K562 (cell line): ENCODE measurements around the gene CCDC175. TPM values are rescaled to one million over a fixed set of nuclear protein-coding genes. Genes with fewer than 3 reads are reported as not detected.
A peak's percentile ranks its signal among the peaks of the same experiment; 100 is the strongest.

Experiments used
- HOXB6 ChIP-seq: fragments of 250-450 bp; sonication (Bioruptor Pico); IDR thresholded peaks from 2 replicates; pipeline ENCODE4 v1.5.1; 2022; ENCODE audit warnings: mild to moderate bottlenecking, borderline replicate concordance
- KDM5B ChIP-seq: fragments of 200-600 bp; sonication (generic); IDR thresholded peaks from 2 replicates; pipeline ENCODE4 v1.6.1; 2012; ENCODE audit warnings: low read depth, mild to moderate bottlenecking, moderate library complexity, low read length, control low read depth, inconsistent platforms; ENCODE audit not compliant: insufficient replicate concordance
- MBD2 ChIP-seq: sonication (generic); IDR thresholded peaks from 2 replicates; pipeline ENCODE4 v1.6.1; 2016; ENCODE audit warnings: low read depth, borderline replicate concordance
- MYC ChIP-seq, 2 experiments: fragments of 250-450 bp in 1 of 2; sonication (Bioruptor Pico) in 1 of 2; IDR thresholded peaks; 2 replicates each; pipeline versions ENCODE4 v1.5.1 to v1.6.1; 2012 to 2021; ENCODE audit warnings: low read depth in 2 of 2, borderline replicate concordance in 1 of 2, improper control_type of control experiment in 1 of 2, low read length in 1 of 2, mild to moderate bottlenecking in 1 of 2, moderate library complexity in 1 of 2
- POLR2AphosphoS5 ChIP-seq: IDR thresholded peaks from 2 replicates; pipeline ENCODE4 v1.6.1; 2011; ENCODE audit warnings: mild to moderate bottlenecking, low read depth, low read length, moderate library complexity; ENCODE audit not compliant: control insufficient read depth, insufficient read depth
- TAF9B ChIP-seq: fragments of 450-650 bp; IDR thresholded peaks from 2 replicates; pipeline ENCODE4 v1.6.1; 2018; ENCODE audit warnings: mild to moderate bottlenecking; ENCODE audit not compliant: partially characterized antibody
- ZBTB7A ChIP-seq: IDR thresholded peaks from 2 replicates; pipeline ENCODE4 v1.6.1; 2011; ENCODE audit warnings: low read depth, mild to moderate bottlenecking, low read length, moderate library complexity, borderline replicate concordance; ENCODE audit not compliant: control insufficient read depth
- ZNF165 ChIP-seq: fragments of 250-450 bp; sonication (Bioruptor Pico); IDR thresholded peaks from 2 replicates; pipeline ENCODE4 v1.4.0; 2020; ENCODE audit warnings: borderline replicate concordance
- polyA plus RNA-seq, 8 experiments: library from polyadenylated mRNA; depleted of rRNA in 4 of 8; stranded (reverse) in 5 of 8; unstranded in 3 of 8; fragments of >200 nt; fragmentation: Nextera tagmentation in 2 of 8; fragmentation: Illumina TruSeq in 1 of 8; extraction: Ambion mirVana in 2 of 8; extraction: Trizol in 1 of 8; gene quantifications; 2 replicates each; pipeline versions ENCODE4 v1.2.1 to v1.2.3, GENCODE V29; 2011 to 2014; ENCODE audit warnings: inconsistent platforms in 1 of 8, missing spikeins in 1 of 8
- total RNA-seq, 7 experiments: library from RNA; depleted of rRNA in 6 of 7; stranded (reverse); fragments of >200 nt in 6 of 7; fragmentation: Illumina TruSeq in 2 of 7; extraction: Trizol in 2 of 7; gene quantifications; 2 replicates each; pipeline versions ENCODE4 v1.2.1 to v1.2.3, GENCODE V29; 2011 to 2021; ENCODE audit warnings: low replicate concordance in 1 of 7
- TF ChIP-seq, protein P1 (sequence below), 2 experiments: fragments of 450-650 bp; IDR thresholded peaks; 2 replicates each; pipeline ENCODE4 v1.6.1; 2016; ENCODE audit warnings: mild to moderate bottlenecking in 2 of 2, borderline replicate concordance in 1 of 2, low read depth in 1 of 2, moderate library complexity in 1 of 2
- TF ChIP-seq, protein P2 (sequence below): fragments of 250-450 bp; sonication (Bioruptor Pico); IDR thresholded peaks from 2 replicates; pipeline ENCODE4 v1.5.0; 2022; ENCODE audit warnings: mild to moderate bottlenecking
- TF ChIP-seq, protein P3 (sequence below): sonication (generic); formaldehyde crosslinking; IDR thresholded peaks from 2 replicates; pipeline ENCODE4 v1.8.0; 2022; ENCODE audit warnings: mild to moderate bottlenecking, missing genetic modification reagents

Gene CCDC175
- total and polyA plus RNA-seq, 9 of the 15 experiments (the other 6 are each of a cell fraction or from before 2014, with no cell fraction given): not detected

DNA sequence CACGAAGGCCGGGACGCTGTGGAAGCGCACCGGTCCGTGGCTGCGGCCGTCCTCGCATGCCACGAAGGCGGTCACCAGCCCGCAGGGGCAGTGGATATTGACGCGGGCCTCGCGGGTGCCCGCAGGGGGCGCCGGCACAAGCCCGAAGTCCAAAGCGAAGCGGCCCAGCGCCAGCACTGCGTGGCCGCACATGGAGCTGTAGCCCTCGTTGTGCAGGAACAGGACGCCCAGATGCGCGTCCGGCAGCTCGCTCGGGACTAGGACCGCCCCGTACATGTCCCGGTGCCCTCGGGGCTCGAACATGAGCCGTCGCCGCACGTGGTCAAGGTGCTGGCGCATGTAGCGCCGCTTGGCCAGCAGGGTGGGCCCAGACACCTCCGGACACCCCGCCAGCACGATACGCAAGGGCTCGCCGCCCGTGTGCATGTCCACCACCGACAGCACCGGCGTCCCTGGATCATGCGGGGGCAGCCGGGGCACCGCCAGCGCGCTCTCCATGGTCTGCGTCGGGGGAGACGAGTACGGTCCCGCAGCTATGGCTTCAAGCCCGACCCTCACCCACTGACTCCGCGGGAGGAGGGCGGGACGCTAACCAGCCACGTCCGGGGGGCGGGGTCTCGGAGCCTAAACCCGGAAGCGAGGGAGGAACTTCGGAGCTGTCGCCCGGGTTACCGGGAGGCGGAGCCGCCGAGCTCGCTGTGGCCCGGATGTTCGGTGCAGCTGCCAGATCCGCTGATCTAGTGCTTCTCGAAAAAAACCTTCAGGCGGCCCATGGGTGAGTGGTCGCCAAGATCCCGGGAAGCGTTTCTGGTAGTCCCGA, 92.6 kb downstream of the CCDC175 start, which contains the start of the genes JKAMP and L3HYPDH (continued):
- TF ChIP-seq, protein P1, sequence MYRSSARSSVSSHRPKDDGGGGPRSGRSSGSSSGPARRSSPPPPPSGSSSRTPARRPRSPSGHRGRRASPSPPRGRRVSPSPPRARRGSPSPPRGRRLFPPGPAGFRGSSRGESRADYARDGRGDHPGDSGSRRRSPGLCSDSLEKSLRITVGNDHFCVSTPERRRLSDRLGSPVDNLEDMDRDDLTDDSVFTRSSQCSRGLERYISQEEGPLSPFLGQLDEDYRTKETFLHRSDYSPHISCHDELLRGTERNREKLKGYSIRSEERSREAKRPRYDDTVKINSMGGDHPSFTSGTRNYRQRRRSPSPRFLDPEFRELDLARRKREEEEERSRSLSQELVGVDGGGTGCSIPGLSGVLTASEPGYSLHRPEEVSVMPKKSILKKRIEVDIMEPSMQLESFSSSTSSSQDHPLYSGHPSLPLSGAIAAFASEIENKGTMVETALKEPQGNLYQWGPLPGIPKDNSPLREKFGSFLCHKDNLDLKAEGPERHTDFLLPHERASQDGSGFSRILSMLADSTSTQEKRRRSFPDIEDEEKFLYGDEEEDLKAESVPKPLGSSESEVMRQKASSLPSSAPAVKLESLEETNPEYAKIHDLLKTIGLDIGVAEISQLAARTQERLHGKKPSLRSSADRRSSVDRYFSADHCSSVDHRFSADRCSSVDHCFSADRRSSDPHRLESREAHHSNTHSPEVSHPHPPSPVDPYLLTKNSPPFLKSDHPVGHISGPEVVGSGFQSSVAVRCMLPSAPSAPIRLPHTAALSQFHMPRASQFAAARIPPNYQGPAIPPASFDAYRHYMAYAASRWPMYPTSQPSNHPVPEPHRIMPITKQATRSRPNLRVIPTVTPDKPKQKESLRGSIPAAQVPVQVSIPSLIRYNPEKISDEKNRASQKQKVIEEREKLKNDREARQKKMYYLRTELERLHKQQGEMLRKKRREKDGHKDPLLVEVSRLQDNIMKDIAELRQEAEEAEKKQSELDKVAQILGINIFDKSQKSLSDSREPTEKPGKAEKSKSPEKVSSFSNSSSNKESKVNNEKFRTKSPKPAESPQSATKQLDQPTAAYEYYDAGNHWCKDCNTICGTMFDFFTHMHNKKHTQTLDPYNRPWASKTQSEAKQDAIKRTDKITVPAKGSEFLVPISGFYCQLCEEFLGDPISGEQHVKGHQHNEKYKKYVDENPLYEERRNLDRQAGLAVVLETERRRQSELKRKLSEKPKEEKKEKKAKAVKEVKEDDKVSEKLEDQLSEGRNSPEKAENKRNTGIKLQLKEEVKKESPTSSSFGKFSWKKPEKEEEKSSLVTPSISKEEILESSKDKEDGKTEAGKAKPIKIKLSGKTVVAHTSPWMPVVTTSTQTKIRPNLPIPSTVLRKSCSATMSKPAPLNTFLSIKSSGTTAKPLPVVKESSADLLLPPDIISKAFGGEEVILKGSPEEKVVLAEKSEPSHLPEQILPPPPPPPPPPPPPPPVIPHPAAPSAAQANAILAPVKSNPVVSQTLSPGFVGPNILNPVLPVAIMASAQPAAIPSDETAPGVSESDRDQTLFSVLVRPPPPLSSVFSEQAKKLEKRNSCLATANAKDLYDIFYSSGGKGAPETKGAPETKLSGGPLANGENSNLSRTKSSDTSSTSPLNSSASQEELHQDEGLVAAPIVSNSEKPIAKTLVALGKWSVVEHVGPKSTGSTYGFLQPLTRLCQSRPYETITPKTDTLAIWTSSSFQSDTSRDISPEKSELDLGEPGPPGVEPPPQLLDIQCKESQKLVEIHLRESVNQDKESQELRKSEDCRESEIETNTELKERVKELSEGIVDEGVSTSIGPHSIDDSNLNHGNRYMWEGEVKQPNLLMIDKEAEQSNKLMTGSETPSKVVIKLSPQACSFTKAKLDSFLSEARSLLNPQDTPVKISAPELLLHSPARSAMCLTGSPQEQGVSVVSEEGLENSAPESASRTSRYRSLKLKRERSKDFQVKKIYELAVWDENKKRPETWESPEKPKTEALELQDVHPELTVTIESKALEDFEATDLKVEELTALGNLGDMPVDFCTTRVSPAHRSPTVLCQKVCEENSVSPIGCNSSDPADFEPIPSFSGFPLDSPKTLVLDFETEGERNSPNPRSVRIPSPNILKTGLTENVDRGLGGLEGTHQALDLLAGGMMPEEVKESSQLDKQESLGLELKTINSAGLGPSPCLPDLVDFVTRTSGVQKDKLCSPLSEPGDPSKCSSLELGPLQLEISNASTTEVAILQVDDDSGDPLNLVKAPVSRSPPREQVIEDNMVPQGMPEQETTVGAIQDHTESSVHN (IDR thresholded peaks at IDR 0.05; ENCODE audit: borderline replicate concordance in 1 of 2, low read depth in 1 of 2): no peak
- TF ChIP-seq, protein P2, sequence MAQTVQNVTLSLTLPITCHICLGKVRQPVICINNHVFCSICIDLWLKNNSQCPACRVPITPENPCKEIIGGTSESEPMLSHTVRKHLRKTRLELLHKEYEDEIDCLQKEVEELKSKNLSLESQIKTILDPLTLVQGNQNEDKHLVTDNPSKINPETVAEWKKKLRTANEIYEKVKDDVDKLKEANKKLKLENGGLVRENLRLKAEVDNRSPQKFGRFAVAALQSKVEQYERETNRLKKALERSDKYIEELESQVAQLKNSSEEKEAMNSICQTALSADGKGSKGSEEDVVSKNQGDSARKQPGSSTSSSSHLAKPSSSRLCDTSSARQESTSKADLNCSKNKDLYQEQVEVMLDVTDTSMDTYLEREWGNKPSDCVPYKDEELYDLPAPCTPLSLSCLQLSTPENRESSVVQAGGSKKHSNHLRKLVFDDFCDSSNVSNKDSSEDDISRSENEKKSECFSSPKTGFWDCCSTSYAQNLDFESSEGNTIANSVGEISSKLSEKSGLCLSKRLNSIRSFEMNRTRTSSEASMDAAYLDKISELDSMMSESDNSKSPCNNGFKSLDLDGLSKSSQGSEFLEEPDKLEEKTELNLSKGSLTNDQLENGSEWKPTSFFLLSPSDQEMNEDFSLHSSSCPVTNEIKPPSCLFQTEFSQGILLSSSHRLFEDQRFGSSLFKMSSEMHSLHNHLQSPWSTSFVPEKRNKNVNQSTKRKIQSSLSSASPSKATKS: no peak
- TF ChIP-seq MYC (IDR thresholded peaks at IDR 0.05; ENCODE audit: low read depth, low read length): peak; percentile 94
- TF ChIP-seq MYC (CRISPR knock-in tag; IDR thresholded peaks at IDR 0.05; ENCODE audit: borderline replicate concordance, low read depth): peak; percentile 99
- TF ChIP-seq ZBTB7A: peak; percentile 71; the same call in 1 of the 2 replicates
- TF ChIP-seq, protein P3, sequence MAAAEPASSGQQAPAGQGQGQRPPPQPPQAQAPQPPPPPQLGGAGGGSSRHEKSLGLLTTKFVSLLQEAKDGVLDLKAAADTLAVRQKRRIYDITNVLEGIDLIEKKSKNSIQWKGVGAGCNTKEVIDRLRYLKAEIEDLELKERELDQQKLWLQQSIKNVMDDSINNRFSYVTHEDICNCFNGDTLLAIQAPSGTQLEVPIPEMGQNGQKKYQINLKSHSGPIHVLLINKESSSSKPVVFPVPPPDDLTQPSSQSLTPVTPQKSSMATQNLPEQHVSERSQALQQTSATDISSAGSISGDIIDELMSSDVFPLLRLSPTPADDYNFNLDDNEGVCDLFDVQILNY (CRISPR knock-in tag): 0 out of 2 replicates have a peak, but pooled peaks have one; percentile 25
- TF ChIP-seq MBD2: 0 out of 2 replicates have a peak, but pooled peaks have one; percentile 43
- TF ChIP-seq KDM5B: peak; percentile 36
- TF ChIP-seq HOXB6 (CRISPR knock-in tag): no peak
- peak; percentile 65 for TF ChIP-seq POLR2AphosphoS5
- no peak for TF ChIP-seq ZNF165
- TF ChIP-seq TAF9B: peak; percentile 23
